CD4-positive, alpha-beta T cell treated with Interleukin-17A for 1 hour (primary cell): ENCODE measurements around the gene ITPRID2.

ENCODE experiments used
- DNase-seq: peaks from one replicate; pipeline ENCODE4 v3.0.0-alpha.2; 2020

The ITPRID2 gene

DNA sequence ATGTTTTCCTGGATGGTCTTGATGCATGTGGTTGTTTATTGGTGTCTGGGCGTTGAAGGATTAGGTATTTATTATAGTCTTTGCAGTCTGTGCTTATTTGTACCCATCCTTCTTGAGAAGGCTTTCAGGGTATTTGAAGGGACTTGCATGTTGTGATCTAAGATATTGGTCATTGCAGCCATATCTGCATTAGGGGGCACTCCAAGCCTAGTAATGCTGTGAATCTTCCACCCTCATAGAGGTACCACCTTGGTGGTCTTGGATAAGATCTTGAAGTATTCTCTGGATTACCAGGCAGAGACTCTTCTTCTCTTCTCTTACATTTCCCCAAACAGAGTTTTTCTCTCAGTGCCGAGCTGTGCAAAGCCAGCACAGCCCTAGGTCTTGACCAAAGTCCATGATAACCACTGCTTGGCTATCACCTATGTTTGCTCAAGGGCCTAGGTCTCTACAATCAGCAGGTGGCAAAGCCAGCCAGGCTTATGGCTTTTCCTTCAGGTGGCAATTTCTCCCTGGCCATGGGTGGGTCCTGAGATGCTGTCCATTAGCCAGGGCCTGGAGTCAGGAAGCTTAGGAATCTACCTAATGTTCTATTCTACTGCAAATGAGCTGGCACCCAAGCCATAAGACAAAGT is 78.7 kb downstream of the ITPRID2 start:
- no peak for DNase-seq

DNA sequence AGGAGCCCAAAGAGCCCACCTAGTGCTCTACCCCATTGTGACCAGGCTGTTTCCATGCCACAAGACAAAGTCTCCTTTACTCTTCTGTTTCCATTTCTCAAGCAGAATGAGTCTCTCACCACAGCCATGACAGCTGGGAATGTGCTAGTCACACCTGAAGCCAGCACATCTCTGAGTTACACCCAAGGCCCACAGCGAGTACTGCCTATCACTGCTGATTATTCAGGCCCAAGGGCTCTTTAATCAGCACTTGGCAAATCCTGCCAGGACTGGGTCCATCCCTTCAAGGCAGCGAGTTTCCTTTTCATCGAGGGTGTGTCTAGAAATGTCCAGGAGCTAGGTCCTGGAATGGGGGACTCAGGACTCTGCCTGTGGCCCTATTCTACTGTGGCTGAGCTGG is 79.5 kb downstream of the ITPRID2 start:
- no peak for DNase-seq

DNA sequence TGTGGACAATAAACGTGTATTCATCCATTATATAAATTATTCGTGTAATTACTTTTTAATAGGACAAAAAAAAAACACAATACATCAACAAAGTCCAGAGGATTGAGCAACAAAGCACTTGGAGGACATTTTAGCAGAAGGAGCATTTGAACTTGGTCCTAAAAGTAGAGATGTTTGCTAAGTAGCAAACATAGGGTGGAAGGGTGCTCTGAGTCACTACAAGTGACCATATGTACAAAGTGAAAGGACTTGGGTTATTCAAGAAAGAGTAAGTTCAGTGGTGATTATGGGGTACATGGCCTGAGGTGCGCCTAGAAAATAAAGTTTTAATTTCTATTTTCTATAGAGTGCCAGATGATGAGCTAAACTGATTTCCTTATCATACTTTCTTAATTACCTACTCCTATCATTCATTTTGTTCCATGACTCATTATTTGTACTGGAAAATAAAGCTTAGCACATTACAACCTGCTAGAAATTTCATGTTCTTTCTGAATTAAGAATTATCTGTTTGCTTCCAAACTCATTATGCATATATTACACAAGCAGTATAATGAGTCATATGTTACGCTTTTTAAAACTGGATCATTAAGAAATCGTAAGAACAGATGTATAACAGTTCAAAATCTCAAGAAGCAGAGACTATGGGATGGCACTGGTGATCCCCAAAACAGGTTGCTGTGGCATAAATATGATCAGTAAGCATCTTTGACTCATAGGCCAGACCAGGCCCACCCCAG is 81.1 kb downstream of the ITPRID2 start:
- no peak for DNase-seq

- DNase-seq, result no peak
Measured at GRCh38 chr2:181973171-181973783, 81.7 kb downstream of the ITPRID2 start.

GRCh38 chr2:181977661-181978350 is 86.3 kb downstream of the ITPRID2 start:
- DNase-seq, result no peak

DNA sequence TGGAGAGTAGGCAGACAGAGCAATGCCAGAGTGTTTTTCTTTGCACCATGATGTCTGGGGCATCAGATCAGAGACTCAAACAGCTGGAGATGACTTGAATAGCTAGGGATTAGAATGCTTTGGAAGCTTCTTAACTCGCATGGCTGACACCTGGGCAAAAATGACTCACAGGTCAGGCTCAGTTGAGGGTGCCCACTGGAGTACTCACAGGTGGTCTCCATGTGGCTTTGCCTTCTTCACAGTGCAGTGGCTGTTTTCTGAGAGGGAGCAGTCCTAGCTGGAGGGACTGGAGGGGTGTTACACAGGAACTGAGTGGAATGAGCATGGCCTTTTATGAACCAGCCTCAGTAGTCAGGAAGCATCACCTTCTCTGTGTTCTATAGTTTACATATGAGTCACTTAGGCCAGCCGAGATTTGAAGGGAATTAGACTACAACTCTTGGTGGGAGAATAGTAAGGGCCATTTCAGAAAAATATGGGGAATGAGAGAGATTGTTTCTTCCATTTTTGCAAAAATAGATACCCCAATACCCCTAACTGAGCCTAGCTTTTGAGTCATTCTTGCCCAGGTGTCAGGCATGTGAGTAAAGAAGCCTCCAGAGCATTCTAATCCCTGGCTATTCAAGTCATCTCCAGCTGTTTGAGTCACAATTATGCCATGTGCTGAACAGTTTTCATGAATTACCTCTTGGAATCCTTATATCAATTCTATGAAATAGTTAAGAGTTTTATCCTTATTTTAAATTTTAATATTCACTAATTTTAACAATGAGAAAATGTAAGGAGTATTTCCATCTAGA is 87.0 kb downstream of the ITPRID2 start:
- no peak for DNase-seq
